GM21360 (cell line): ENCODE data around the gene UPK2.

ENCODE experiments used
- ATAC-seq: cut with Tn5 transposase; IDR thresholded peaks from one replicate; pipeline ENCODE4 v1.9.1; 2021; ENCODE audit warnings: mild to moderate bottlenecking, moderate library complexity; ENCODE audit not compliant: unreplicated experiment

Gene UPK2

DNA sequence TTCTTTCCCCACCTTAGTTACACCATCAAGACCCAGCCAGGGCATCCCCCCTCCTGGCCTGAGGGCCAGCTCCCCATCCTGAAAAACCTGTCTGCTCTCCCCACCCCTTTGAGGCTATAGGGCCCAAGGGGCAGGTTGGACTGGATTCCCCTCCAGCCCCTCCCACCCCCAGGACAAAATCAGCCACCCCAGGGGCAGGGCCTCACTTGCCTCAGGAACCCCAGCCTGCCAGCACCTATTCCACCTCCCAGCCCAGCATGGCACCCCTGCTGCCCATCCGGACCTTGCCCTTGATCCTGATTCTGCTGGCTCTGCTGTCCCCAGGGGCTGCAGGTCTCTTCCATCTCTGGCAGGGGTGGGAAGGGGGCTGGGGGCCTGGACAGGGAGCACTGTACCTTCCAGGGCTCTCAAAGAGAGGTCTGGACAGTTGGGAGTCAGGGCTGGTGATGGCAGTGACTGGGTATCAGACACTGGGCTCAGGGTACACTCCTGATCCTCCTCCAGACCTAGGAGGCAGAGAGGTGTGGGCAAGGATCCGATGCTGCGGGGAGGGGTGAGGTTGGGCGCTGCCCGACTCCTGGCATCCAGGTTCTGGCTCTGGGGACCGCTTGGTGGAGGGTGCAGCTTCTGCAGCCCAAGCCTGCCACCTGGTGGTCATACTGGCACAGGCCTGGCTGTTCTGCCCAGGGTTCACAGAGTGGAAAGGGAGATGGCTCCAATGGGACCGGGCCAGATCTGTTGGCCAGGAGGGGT, at the start of gene UPK2:
Gene UPK2 (plus strand): TSS at position 205 of the 753 bp plus-strand sequence. CDS start 53 bp downstream, at position 258.
- no peak for ATAC-seq

DNA sequence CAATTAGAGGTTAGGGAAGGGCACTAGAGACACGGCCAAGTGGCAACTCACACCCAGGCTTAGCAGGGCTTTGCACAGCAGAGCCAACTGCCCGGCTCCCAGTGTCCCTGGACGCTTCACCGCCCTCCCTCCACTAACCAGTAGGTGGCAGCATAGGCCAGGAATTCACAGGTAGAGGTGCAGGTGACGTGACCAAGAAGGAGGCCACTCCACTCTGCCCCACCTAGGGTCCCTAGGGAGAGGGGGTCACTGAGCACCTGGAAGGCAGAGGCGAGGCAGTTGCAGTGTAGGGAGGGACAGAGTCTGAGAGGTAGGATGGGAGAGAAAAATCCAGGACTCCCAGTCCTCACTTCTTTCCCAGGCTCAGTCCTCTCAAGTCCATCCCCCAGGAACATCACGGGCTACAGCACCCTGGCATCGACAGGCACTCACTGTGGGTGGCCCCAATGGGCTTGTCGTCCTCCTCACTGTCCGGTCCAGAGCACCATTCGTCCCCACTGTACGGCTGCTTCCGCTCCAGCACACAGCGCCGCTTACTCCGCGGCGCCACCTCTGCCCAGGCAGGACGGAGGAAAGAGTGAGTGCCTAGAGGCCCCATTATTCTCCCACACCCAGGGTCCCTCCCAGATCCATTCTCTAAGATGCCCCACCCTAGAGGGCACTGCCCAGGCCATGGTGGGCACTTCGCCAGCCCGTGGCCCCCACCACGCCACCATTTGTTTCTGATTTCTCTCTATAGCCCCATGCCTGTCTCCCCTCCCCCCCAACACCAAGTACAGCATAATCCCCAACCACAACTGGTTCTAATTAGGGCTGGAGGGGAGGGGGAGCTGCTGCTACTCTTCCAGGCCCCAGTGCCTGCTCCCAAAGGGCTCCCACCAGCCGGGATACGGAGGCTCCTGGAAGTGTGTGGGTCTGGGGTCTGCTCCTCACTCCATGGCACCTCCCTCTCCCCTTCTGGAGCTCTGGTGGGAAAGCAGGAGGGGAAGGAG, 48.8 kb upstream of the UPK2 start:
- ATAC-seq, result no peak

- ATAC-seq, result no peak
Observed at GRCh38 chr11:118908264-118908663, 47.8 kb upstream of the UPK2 start.

DNA sequence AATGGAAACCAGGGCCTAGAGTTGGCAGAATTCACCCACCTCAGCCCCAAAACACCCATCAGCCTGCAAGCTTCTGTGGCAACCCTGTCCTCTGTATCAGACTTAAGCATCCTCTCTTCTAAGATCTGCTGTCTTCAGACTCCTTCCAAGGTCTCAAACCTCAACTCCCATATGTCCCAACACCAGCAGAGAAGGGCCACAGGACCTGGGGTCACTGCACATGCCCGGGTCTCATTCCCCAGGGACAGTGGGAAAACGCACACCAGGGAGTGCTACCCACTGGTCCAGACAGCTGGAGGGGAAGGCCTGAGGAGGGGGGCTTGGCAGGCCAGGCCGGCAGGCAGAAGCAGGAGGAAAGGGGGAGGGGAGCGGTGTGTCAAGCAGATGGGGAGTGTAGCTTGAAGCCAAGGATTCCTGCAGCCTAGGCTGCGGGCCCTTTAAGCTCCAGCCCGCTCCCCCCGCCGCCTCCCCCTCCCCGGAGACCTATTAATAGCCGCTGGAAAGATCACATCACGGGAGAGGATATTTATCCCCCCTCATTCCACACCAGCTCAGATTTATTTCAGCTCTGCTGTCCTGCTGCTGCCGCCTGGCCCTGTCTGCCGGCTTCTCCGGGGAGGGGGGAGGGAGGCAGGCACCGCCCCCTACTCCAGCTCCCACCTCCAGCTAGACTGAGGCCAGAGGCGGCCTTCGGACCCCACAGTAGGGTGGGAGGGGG, 47.0 kb upstream of the UPK2 start:
- ATAC-seq, result no peak

DNA sequence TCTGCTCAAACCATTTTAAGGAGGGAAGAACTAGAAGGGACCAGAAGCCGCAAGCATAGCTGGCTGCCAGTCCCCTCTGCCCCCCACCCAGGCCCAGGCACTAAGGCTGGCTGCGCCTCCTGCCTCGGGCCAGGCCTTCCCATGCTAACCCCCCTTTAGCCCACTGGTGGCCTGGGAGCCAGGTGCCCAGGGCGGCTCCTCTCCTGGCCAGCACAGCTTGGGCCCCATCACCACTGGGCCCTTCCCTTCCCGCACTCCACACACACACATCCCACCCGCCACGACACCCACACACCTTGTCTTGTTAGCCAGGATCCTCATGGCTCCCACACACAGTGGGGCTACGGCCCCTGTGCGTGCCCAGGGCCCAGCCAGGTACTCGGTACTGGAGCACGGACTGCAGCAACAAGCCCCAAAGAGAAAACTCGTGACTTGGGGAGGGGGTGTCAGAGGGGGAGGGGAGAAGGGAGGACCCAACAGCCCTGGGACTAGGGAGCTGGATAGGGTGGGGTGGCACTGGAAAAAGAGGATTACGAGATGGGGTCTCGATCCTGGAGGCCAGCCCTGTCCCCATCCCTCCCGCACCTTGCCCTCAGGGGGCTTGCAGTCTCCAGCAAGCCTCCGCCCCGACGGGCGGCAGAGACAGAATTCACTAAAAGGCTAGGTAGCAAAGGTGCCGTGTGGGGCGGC, 46.3 kb upstream of the UPK2 start:
- ATAC-seq, result no peak

DNA sequence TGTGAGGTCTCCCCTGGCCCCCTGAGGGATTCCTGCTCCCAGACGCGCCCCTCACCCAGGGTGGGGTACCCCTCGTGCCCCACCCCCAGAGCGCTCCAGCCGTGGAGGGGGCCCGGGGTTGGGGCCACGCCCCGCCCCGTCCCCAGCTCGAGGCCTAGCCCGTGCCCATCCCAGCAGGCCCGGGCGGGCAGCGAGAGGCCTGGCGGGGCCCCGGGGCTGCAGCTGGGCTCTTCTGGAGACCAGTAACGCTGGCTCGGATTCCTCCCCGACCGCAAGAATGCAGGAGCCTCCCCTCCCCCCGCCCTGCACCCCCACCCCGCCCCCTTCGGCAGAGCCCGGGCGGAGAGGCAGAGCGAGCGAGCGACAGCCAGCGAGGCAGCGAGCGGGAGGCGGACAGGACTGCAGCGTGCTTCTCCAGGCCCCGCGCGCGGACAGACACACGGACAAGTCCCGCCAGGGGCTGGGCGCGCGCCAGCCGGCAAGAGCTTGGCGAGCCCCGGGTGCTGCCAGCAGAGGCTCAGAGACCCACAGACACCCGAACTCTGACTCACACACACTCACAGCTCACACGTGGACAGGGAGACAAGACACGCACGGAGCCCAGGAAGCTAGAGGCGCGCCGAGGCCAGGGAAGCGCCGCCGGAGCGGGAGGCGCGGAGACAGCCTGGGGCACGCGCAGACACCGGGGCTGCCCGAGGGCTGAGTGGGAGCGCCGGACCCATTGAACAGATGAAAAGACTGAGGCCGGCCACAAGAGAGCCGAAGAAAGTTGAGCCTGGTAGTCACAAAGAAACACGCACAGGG, 45.6 kb upstream of the UPK2 start:
- ATAC-seq, result no peak

- ATAC-seq, result no peak
Observed at GRCh38 chr11:118911113-118911879, 44.8 kb upstream of the UPK2 start.

GRCh38 chr11:118911880-118912741, 44.0 kb upstream of the UPK2 start:
- ATAC-seq, result no peak

DNA sequence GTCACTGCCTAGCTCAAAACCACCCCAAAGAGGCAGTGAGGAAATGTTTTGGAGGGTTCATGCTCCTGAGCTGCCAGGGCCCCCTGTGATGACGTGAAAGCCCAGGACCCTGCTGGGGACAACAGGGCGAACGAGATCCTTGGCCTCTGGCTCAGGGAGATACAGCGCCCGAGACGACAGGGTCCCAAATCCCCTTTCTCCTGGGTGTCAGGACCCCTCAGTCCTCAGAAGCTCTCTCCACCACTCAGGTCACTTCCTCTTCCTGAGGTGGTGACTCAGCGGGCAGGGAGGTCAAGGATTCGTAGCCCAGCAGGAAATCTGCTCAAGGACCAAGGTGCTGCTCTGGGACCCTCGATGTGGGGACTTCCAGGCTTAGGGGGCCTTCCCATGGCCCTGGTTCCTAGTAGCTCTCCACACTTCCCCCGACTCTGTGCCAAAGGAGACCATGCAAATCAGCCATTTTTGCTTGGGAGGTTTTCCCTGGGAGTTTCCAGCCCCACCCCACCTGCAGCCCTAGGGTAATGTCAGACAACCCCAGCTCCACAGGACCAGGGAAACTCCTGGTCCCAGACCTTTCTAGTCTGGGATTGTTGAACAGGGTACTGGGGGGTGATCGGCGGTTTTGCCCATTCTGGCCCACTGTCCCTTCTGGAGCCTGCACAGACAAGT, 43.2 kb upstream of the UPK2 start:
- no peak for ATAC-seq

- ATAC-seq, result no peak
Observed at GRCh38 chr11:118913411-118914125, 42.5 kb upstream of the UPK2 start.

DNA sequence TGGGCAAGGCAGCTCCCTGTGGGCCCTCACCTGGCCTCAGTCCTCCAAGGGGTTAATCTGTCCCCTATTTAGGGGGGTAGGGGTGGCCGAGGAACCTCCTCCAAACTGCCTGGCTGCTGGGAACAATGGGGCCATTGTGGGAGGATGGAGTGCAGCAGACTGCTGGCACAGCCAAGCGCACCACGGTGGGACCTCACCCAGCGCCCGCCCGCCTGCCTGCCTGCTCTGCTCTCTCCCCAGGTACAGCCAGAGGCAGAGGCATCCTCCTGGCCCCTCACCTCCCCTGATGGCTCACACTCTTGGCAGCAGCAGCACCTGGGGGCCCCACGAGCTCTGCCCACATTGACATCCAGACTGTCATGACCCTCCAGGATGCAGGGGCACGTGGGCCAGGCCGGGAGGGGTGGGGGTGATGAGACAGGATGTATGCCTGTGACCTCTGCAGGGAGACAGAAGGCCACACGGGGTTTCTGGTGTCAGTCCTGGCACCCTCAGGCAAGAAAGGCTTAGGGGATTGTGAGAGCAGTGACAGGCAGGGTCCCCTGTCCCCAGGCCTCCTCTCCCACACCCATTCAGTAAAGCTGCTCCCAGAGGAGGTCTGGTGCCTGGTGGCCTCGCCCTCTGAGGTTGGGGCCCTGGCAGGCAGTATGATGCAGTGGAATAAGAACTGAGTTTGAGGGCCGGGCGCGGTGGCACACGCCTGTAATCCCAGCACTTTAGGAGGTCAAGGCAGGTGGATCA, 41.8 kb upstream of the UPK2 start:
- ATAC-seq, result no peak

GRCh38 chr11:118914987-118915386, 41.1 kb upstream of the UPK2 start:
- ATAC-seq, result no peak

- ATAC-seq, result no peak
Observed at GRCh38 chr11:118915396-118915795, 40.7 kb upstream of the UPK2 start.

DNA sequence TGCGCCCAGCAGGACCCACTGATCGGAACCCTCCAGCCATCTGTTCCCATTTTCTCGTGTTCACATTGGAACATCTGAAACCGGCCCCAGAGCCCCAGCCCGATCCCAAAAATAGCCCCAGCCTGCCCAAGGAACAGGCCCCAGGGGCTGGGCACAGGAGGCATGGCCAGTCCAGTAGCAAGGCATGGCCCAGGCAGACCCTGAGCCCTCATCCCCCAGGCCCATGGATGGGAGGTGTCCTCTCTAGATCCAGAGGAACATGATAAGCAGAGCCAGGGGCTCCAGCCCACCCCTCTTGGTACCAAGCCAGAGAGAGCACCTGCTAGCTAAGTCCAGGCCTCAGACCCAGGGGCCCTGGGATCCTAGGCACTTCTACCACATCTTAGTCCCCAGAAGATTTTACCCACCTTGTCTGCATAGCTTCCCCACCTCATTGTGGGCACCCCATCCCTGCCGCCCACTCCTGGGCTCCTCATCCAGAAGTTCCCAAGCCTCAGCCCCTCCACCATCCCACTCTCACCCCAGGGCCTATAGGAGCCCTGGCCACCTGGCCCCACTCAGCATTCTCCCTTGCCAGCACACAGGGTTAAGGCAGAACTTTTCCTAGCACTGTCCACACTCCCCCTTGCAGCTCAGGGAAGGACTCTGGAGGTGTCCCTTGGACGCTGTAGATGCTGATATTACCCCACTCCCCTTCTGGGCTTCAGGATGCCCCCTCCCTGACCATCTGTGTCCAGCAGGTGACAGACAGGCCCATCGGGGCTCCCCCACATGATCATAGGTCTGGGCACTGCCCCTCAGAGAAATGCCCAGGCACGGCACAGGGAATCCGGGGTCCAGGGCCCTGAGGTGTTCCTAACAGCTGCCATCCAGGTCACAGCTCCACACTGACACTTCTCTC, 39.9 kb upstream of the UPK2 start:
- no peak for ATAC-seq

DNA sequence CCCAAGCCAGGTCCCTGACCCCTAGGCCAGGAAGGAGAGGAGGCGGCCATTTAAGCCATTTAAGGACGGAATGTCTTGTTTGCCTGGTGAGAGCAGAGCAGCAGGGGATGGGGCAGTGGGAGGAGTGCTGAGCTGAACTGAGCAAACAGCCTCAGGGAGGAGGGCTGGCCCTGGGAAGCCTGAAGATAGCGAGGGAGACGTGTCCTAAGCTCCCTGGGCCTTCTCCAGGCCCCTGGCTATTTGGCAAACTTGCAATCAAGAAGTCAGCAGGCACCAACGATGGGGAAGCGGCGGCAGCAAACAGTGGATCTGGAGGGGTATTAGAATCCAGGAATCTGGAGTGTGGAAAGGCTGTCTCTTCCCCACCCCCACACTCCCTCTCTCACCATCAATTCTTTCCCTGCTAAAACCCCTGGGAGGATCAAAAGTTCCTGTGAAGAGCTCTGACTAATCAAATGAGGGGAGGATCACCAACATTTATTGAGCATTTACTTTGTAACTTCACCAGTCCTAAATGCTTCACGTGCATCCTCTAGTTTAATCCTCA, 39.2 kb upstream of the UPK2 start:
- no peak for ATAC-seq
